SK-N-SH (cell line): Measurements from ENCODE around the gene ERLEC1. TPM values are rescaled to one million over a fixed set of nuclear protein-coding genes. Genes with fewer than 3 reads are reported as not detected.
A peak's percentile ranks its signal among the peaks of the same experiment; 100 is the strongest.

Experiments
- CTCF ChIA-PET: fragments of 300-600, 350-600 bp; formaldehyde crosslinking; extraction: SDS; loops from one replicate; lab custom pipeline; 2021; lab: Yijun Ruan, JAX
- POLR2A ChIA-PET: fragments of 350-600 bp; sonication (Branson Sonifier 250); formaldehyde crosslinking; extraction: SDS; loops from one replicate; lab custom pipeline; 2020; ENCODE audit warnings: antibody characterized with exemption, inconsistent platforms; lab: Yijun Ruan, JAX
- DNase-seq: peaks from one replicate; pipeline ENCODE4 v3.0.0; 2012
- H2AFZ ChIP-seq: fragments of 200-600 bp; sonication (generic); 2 replicates; pipeline ENCODE4 v1.8.1; 2016; ENCODE audit warnings: antibody characterized with exemption, mild to moderate bottlenecking, low read depth
- H3F3A ChIP-seq: fragments of 200-600 bp; sonication (generic); replicated peaks from 2 replicates; pipeline ENCODE3; 2016; ENCODE audit warnings: antibody characterized with exemption, mild to moderate bottlenecking; ENCODE audit not compliant: insufficient read depth
- H3K27ac ChIP-seq, 2 experiments: fragments of 200-500 bp in 1 of 2; fragments of 200-600 bp in 1 of 2; sonication (Bioruptor generic) in 1 of 2; sonication (generic), shearing (Covaris generic) in 1 of 2; 2 replicates each; pipeline versions ENCODE4 v1.5.1 to v1.6.1; 2014 to 2016; ENCODE audit warnings: low read depth in 2 of 2, inconsistent platforms in 1 of 2, low read length in 1 of 2, mild to moderate bottlenecking in 1 of 2, mixed read lengths in 1 of 2
- H3K27me3 ChIP-seq: fragments of 200-600 bp; sonication (generic), shearing (Covaris generic); 2 replicates; pipeline ENCODE4 v1.6.1; 2016; ENCODE audit warnings: mixed run types; ENCODE audit not compliant: insufficient read depth
- H3K36me3 ChIP-seq, 2 experiments: fragments of 200-500 bp in 1 of 2; fragments of 200-600 bp in 1 of 2; sonication (Bioruptor generic) in 1 of 2; sonication (generic) in 1 of 2; replicated peaks in 1 of 2; 2 replicates each; pipeline versions ENCODE3 to v1.5.1; 2014 to 2016; ENCODE audit warnings: low read length in 1 of 2, mild to moderate bottlenecking in 1 of 2; ENCODE audit not compliant: insufficient read depth in 2 of 2, control insufficient read depth in 1 of 2
- H3K4me1 ChIP-seq, 2 experiments: fragments of 200-500 bp in 1 of 2; fragments of 200-600 bp in 1 of 2; sonication (Bioruptor generic) in 1 of 2; sonication (generic), shearing (Covaris generic) in 1 of 2; 2 replicates each; pipeline versions ENCODE4 v1.5.1 to v1.6.1; 2014 to 2016; ENCODE audit warnings: low read depth in 1 of 2, low read length in 1 of 2, mixed run types in 1 of 2; ENCODE audit not compliant: insufficient read depth in 2 of 2, control insufficient read depth in 1 of 2
- H3K4me2 ChIP-seq: fragments of 200-600 bp; sonication (generic), shearing (Covaris generic); 2 replicates; pipeline ENCODE4 v1.6.1; 2017; ENCODE audit warnings: mixed run types
- H3K4me3 ChIP-seq, 2 experiments: fragments of 200-500 bp in 1 of 2; fragments of 200-600 bp in 1 of 2; sonication (Bioruptor generic) in 1 of 2; sonication (generic), shearing (Covaris generic) in 1 of 2; 2 replicates each; pipeline versions ENCODE4 v1.5.1 to v1.8.1; 2014 to 2016; ENCODE audit warnings: low read depth in 2 of 2, inconsistent platforms in 1 of 2, low read length in 1 of 2, mild to moderate bottlenecking in 1 of 2, mixed read lengths in 1 of 2, moderate library complexity in 1 of 2
- H3K79me2 ChIP-seq: fragments of 200-600 bp; sonication (generic); 2 replicates; pipeline ENCODE4 v1.8.1; 2017; ENCODE audit warnings: mild to moderate bottlenecking; ENCODE audit not compliant: insufficient read depth
- H3K9ac ChIP-seq: fragments of 200-600 bp; sonication (generic); 2 replicates; pipeline ENCODE4 v1.6.1; 2017; ENCODE audit warnings: mixed run types
- H3K9me2 ChIP-seq: fragments of 200-600 bp; sonication (generic); 2 replicates; pipeline ENCODE4 v1.6.1; 2017; ENCODE audit warnings: mixed run types
- H3K9me3 ChIP-seq: fragments of 200-600 bp; sonication (generic); 2 replicates; pipeline ENCODE4 v1.6.1; 2017; ENCODE audit warnings: mixed run types, mild to moderate bottlenecking, moderate library complexity
- H4K20me1 ChIP-seq: fragments of 200-600 bp; sonication (generic); 2 replicates; pipeline ENCODE4 v1.6.1; 2017; ENCODE audit warnings: mild to moderate bottlenecking, mixed run types; ENCODE audit not compliant: insufficient read depth
- ELF1 ChIP-seq: IDR thresholded peaks from 2 replicates; pipeline ENCODE4 v1.4.0; 2012
- EZH2phosphoT487 ChIP-seq: fragments of 200-600 bp; sonication (generic); IDR thresholded peaks from 2 replicates; pipeline ENCODE4 v1.6.1; 2017; ENCODE audit warnings: low read depth, mixed run types, mild to moderate bottlenecking, antibody characterized with exemption, moderate library complexity, borderline replicate concordance
- FOSL2 ChIP-seq: IDR thresholded peaks from 2 replicates; pipeline ENCODE4 v1.4.0; 2012; ENCODE audit warnings: low read depth, mild to moderate bottlenecking, moderate library complexity, borderline replicate concordance
- FOXJ3 ChIP-seq: sonication (generic); formaldehyde crosslinking; IDR thresholded peaks from 2 replicates; pipeline ENCODE4 v1.5.1; 2020; ENCODE audit warnings: mild to moderate bottlenecking, missing genetic modification reagents
- FOXM1 ChIP-seq: IDR thresholded peaks from 2 replicates; pipeline ENCODE4 v1.4.0; 2012; ENCODE audit warnings: low read depth, mild to moderate bottlenecking
- GABPA ChIP-seq: IDR thresholded peaks from 2 replicates; pipeline ENCODE4 v1.4.0; 2012; ENCODE audit warnings: low read depth, mild to moderate bottlenecking
- GATA2 ChIP-seq: sonication (generic); formaldehyde crosslinking; IDR thresholded peaks from 2 replicates; pipeline ENCODE4 v1.5.0; 2020; ENCODE audit warnings: mild to moderate bottlenecking, missing genetic modification reagents
- JUND ChIP-seq: IDR thresholded peaks from 2 replicates; pipeline ENCODE4 v1.4.0; 2012
- MEF2A ChIP-seq: IDR thresholded peaks from 2 replicates; pipeline ENCODE4 v1.4.0; 2012; ENCODE audit warnings: low read depth, borderline replicate concordance
- MXI1 ChIP-seq: IDR thresholded peaks from 2 replicates; pipeline ENCODE4 v1.6.1; 2012; ENCODE audit warnings: mild to moderate bottlenecking, low read depth, low read length, improper control_type of control experiment
- NRF1 ChIP-seq: IDR thresholded peaks from 2 replicates; pipeline ENCODE4 v1.6.1; 2012; ENCODE audit warnings: low read depth, mild to moderate bottlenecking, low read length
- PBX3 ChIP-seq: IDR thresholded peaks from 2 replicates; pipeline ENCODE4; 2012
- RFX5 ChIP-seq: IDR thresholded peaks from 2 replicates; pipeline ENCODE4 v1.6.1; 2012; ENCODE audit warnings: mild to moderate bottlenecking, improper control_type of control experiment, low read length
- RXRA ChIP-seq: IDR thresholded peaks from 2 replicates; pipeline ENCODE4 v1.4.0; 2012; ENCODE audit warnings: low read depth, mild to moderate bottlenecking, borderline replicate concordance
- TAF1 ChIP-seq: IDR thresholded peaks from 2 replicates; pipeline ENCODE4 v1.6.1; 2012; ENCODE audit warnings: low read depth, mild to moderate bottlenecking, low read length, moderate library complexity, borderline replicate concordance
- TCF12 ChIP-seq: IDR thresholded peaks from 2 replicates; pipeline ENCODE4 v1.4.0; 2012
- TEAD4 ChIP-seq: IDR thresholded peaks from 2 replicates; pipeline ENCODE4 v1.4.0; 2012; ENCODE audit warnings: mild to moderate bottlenecking, borderline replicate concordance; ENCODE audit not compliant: insufficient read depth
- YY1 ChIP-seq: IDR thresholded peaks from 2 replicates; pipeline ENCODE4 v1.4.0; 2012; ENCODE audit warnings: low read depth, mild to moderate bottlenecking
- WGBS: methylation state at CpG from one replicate; pipeline ENCODE4 v1.1.6; 2017; ENCODE audit warnings: low lambda C conversion rate; 5-methylcytosine and 5-hydroxymethylcytosine counted together
- polyA plus RNA-seq, 3 experiments: library from polyadenylated mRNA; depleted of rRNA; stranded (reverse); fragments of >200 nt; gene quantifications; 2 replicates each; pipeline ENCODE4 v1.2.3, GENCODE V29; 2012
- TF ChIP-seq, protein P1 (sequence below): fragments of 150-350 bp; IDR thresholded peaks from 2 replicates; pipeline ENCODE4 v1.6.1; 2017; ENCODE audit warnings: antibody characterized with exemption, low read length, low read depth, borderline replicate concordance
- TF ChIP-seq, protein P2 (sequence below): IDR thresholded peaks from 2 replicates; pipeline ENCODE4 v1.4.0; 2012; ENCODE audit warnings: low read depth, borderline replicate concordance
- TF ChIP-seq, protein P3 (sequence below): fragments of 200-600 bp; sonication (generic); IDR thresholded peaks from 2 replicates; pipeline ENCODE4 v1.6.1; 2017; ENCODE audit warnings: antibody characterized with exemption, mild to moderate bottlenecking, moderate library complexity

The ERLEC1 gene
- polyA plus RNA-seq, 1 of the 3 experiments (the other 2 are of a cell fraction), result 61.7 TPM

- no peaks in the 10 kb centered on the region for H3K9me3 ChIP-seq
- H3K9ac ChIP-seq, result no peak overlapping the region
- ChIA-PET CTCF (no interaction called here), POLR2A (no interaction called here)
- peaks cover 15 to 35% of the 10 kb centered on the region in 2 experiments for H3K36me3 ChIP-seq
- TF ChIP-seq NRF1, result no peak
- TF ChIP-seq RFX5, result no peak
- no peak for TF ChIP-seq ELF1
- TF ChIP-seq JUND, result no peak
- no peak for TF ChIP-seq GATA2
- no peak for TF ChIP-seq TCF12
- TF ChIP-seq, protein P1, sequence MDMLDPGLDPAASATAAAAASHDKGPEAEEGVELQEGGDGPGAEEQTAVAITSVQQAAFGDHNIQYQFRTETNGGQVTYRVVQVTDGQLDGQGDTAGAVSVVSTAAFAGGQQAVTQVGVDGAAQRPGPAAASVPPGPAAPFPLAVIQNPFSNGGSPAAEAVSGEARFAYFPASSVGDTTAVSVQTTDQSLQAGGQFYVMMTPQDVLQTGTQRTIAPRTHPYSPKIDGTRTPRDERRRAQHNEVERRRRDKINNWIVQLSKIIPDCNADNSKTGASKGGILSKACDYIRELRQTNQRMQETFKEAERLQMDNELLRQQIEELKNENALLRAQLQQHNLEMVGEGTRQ, result no peak
- no peak for TF ChIP-seq FOXM1
- no peak for TF ChIP-seq RXRA
- no peak for TF ChIP-seq FOXJ3
- peaks cover 39% of the 10 kb centered on the region for H3K79me2 ChIP-seq
- no peaks in the 10 kb centered on the region for H4K20me1 ChIP-seq
- H3K4me3 ChIP-seq, result no peak overlapping the region
- H3K4me2 ChIP-seq, result no peak overlapping the region
- H3K9me2 ChIP-seq, result no peaks in the 10 kb centered on the region
- DNase-seq, result no peak
- peaks cover 4 to 5% of the 10 kb centered on the region in 2 experiments; a peak in 3 of 4 replicates for H3K4me1 ChIP-seq
- WGBS, result 93% methylated on average over 1 of the region's 1 CpG
- no peak overlapping the region for H2AFZ ChIP-seq
- peaks cover 11% of the 10 kb centered on the region for H3F3A ChIP-seq
- no peaks in the 10 kb centered on the region for H3K27me3 ChIP-seq
- H3K27ac ChIP-seq, result no peak overlapping the region
These were observed 21.1 kb upstream of the ERLEC1 start for GRCh38 chr2:53765767-53766166.

DNA sequence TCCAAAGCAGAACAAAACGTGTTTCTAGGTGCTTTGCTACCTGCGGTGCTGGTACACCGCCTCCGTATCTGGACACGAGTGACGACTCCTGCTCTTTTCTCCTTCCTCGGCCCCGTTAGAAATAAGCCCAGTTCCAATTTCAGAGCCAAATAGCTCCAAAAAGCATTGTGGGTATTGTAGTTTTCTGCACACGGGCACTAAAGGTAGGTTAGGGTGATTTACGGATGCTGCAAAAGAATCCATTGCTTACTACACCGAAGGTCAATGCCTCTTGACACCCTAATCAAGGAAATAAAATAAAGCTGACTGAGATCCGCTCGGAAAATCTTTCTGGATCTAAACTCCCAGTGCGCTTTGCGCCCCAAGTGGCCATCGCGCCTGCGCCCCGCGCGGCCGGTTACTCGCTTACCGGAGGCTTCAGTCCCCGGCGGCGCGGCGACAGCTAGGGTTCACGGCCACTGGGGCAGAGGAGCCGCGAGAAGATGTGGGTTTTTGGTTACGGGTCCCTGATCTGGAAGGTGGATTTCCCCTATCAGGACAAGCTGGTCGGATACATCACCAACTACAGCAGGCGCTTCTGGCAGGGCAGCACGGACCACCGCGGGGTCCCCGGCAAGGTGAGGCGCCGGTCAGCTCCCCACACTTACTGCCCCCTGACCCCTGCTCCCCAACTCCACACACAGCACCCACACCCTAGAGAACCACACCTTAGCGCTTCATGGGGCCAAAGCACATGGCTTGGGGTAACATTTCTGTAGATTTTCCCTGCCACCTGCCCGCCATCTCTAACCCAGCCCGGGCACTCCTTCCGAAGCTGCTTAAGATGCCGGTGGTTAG is 19.2 kb upstream of the ERLEC1 start, which contains the start of gene CHAC2:
Gene CHAC2, plus strand, starts transcription at position 400 of the 837 bp plus-strand sequence. Its CDS starts 83 bp downstream, at position 483.
- Histone ChIP-seq H3F3A (peaks cover 12% of the 10 kb centered on the region), H3K27me3 (no peaks in the 10 kb centered on the region), H3K4me1 (peaks cover 4 to 5% of the 10 kb centered on the region in 2 experiments; a peak in 3 of 4 replicates), H3K36me3 (peaks cover 10 to 22% of the 10 kb centered on the region in 2 experiments), H3K9me2 (no peaks in the 10 kb centered on the region), H3K4me2 (peak within 1 kb of the TSS; percentile 86), H3K4me3 (peak within 1 kb of the TSS; percentile 77 to 90), H3K9me3 (no peaks in the 10 kb centered on the region), H3K9ac (peak within 1 kb of the TSS; percentile 70), H4K20me1 (no peaks in the 10 kb centered on the region), H3K27ac (peak within 1 kb of the TSS; percentile 76 to 97), H3K79me2 (peaks cover 42% of the 10 kb centered on the region), H2AFZ (peak within 1 kb of the TSS; percentile 86)
- CTCF ChIA-PET, result interaction anchor here (0.6 to 1.6 kb wide), 7 partner anchors 8 to 339 kb away, joined by 3 to 5 read pairs (median 3); partner anchors contain the start of genes ASB3 and ERLEC1
- DNase-seq, result peak; percentile 89
- 1% methylated on average over 42 of the region's 46 CpGs for WGBS
- POLR2A ChIA-PET, result interaction anchor here (1.3 to 3.2 kb wide), 3 partner anchors 16 to 203 kb away, joined by 3 to 20 read pairs (median 5); partner anchors contain the start of genes ASB3, ERLEC1 and PSME4
- peak; percentile 57; the same call in 1 of the 2 replicates for TF ChIP-seq TAF1
- TF ChIP-seq, protein P2, sequence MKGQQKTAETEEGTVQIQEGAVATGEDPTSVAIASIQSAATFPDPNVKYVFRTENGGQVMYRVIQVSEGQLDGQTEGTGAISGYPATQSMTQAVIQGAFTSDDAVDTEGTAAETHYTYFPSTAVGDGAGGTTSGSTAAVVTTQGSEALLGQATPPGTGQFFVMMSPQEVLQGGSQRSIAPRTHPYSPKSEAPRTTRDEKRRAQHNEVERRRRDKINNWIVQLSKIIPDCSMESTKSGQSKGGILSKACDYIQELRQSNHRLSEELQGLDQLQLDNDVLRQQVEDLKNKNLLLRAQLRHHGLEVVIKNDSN, result no peak
- TF ChIP-seq JUND, result no peak
- no peak for TF ChIP-seq EZH2phosphoT487
- TF ChIP-seq FOXJ3, result no peak
- TF ChIP-seq GABPA, result no peak
- TF ChIP-seq TCF12, result no peak
- TF ChIP-seq, protein P3, sequence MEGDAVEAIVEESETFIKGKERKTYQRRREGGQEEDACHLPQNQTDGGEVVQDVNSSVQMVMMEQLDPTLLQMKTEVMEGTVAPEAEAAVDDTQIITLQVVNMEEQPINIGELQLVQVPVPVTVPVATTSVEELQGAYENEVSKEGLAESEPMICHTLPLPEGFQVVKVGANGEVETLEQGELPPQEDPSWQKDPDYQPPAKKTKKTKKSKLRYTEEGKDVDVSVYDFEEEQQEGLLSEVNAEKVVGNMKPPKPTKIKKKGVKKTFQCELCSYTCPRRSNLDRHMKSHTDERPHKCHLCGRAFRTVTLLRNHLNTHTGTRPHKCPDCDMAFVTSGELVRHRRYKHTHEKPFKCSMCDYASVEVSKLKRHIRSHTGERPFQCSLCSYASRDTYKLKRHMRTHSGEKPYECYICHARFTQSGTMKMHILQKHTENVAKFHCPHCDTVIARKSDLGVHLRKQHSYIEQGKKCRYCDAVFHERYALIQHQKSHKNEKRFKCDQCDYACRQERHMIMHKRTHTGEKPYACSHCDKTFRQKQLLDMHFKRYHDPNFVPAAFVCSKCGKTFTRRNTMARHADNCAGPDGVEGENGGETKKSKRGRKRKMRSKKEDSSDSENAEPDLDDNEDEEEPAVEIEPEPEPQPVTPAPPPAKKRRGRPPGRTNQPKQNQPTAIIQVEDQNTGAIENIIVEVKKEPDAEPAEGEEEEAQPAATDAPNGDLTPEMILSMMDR, result no peak; the same call in 1 of the 2 replicates
- no peak for TF ChIP-seq FOXM1
- TF ChIP-seq MXI1, result peak; percentile 66
- no peak for TF ChIP-seq TEAD4
- TF ChIP-seq YY1, result peak; percentile 70
- TF ChIP-seq, protein P1, result no peak
- no peak for TF ChIP-seq PBX3
- TF ChIP-seq RXRA, result no peak
- no peak for TF ChIP-seq RFX5
- TF ChIP-seq FOSL2, result no peak
- TF ChIP-seq MEF2A, result no peak
